ENCODE results near the gene CNTNAP2. TPM values are rescaled to one million over a fixed set of nuclear protein-coding genes. Genes with fewer than 3 reads are reported as not detected.

The CNTNAP2 gene
- total RNA-seq, 6 experiments from 2014 or later, result 0.07 to 0.13 (median 0.12) TPM; not detected in 3

- Mint-ChIP-seq H3K27me3 (ENCODE audit: insufficient read depth) (peaks cover 1% of the 10 kb centered on the region; the same call in 1 of the 2 replicates), H3K36me3 (ENCODE audit: low read depth) (no peaks in the 10 kb centered on the region), H3K4me1 (ENCODE audit: low read depth) (no peaks in the 10 kb centered on the region), H3K9me3 (peaks cover 34% of the 10 kb centered on the region), H3K27ac (no peak overlapping the region), H3K4me3 (no peak overlapping the region)
- no peak for DNase-seq
- no peak for TF ChIP-seq CTCF (IDR thresholded peaks at IDR 0.05)
Observed at GRCh38 chr7:148348466-148348865, 2231.9 kb downstream of the CNTNAP2 start.

GRCh38 chr7:148356303-148356702, 2239.7 kb downstream of the CNTNAP2 start:
- Mint-ChIP-seq H3K27me3 (ENCODE audit: insufficient read depth) (no peaks in the 10 kb centered on the region), H3K4me1 (ENCODE audit: low read depth) (no peaks in the 10 kb centered on the region), H3K36me3 (ENCODE audit: low read depth) (no peaks in the 10 kb centered on the region), H3K9me3 (peaks cover 28% of the 10 kb centered on the region), H3K4me3 (no peak overlapping the region), H3K27ac (no peak overlapping the region)
- DNase-seq, result no peak
- TF ChIP-seq CTCF (IDR thresholded peaks at IDR 0.05), result no peak

- Mint-ChIP-seq H3K9me3 (peaks cover 40% of the 10 kb centered on the region), H3K4me1 (ENCODE audit: low read depth) (no peaks in the 10 kb centered on the region), H3K4me3 (no peak overlapping the region), H3K27ac (no peak overlapping the region), H3K36me3 (ENCODE audit: low read depth) (no peaks in the 10 kb centered on the region; the same call in 1 of the 2 replicates), H3K27me3 (ENCODE audit: insufficient read depth) (peaks cover 2% of the 10 kb centered on the region)
- no peak for DNase-seq
- no peak for TF ChIP-seq CTCF (IDR thresholded peaks at IDR 0.05)
Observed at GRCh38 chr7:148362541-148362940, 2245.9 kb downstream of the CNTNAP2 start.

GRCh38 chr7:148367731-148368475, 2251.3 kb downstream of the CNTNAP2 start:
- H3K9me3 Mint-ChIP-seq, result peaks cover 45% of the 10 kb centered on the region
- no peak for DNase-seq
- no peak overlapping the region for H3K27ac Mint-ChIP-seq
- no peak overlapping the region for H3K4me3 Mint-ChIP-seq
- H3K36me3 Mint-ChIP-seq (ENCODE audit: low read depth), result no peaks in the 10 kb centered on the region; the same call in 1 of the 2 replicates
- H3K4me1 Mint-ChIP-seq (ENCODE audit: low read depth), result no peaks in the 10 kb centered on the region
- no peak for TF ChIP-seq CTCF (IDR thresholded peaks at IDR 0.05)
- peaks cover 1% of the 10 kb centered on the region; the same call in 1 of the 2 replicates for H3K27me3 Mint-ChIP-seq (ENCODE audit: insufficient read depth)

- Mint-ChIP-seq H3K27ac (no peak overlapping the region), H3K36me3 (ENCODE audit: low read depth) (no peaks in the 10 kb centered on the region; the same call in 1 of the 2 replicates), H3K27me3 (ENCODE audit: insufficient read depth) (no peaks in the 10 kb centered on the region), H3K4me3 (no peak overlapping the region), H3K9me3 (peaks cover 41% of the 10 kb centered on the region), H3K4me1 (ENCODE audit: low read depth) (no peaks in the 10 kb centered on the region)
- TF ChIP-seq CTCF (IDR thresholded peaks at IDR 0.05), result no peak
- no peak for DNase-seq
Observed at GRCh38 chr7:148368562-148368961, 2252.0 kb downstream of the CNTNAP2 start.

Measured in HFFc6 (cell line).